Left lung (tissue), 10 donors: ENCODE data around the gene LRRC49. TPM values are rescaled to one million over a fixed set of nuclear protein-coding genes. Genes with fewer than 3 reads are reported as not detected.
"Not testable (repeated sequence)": the region's sequence is repeated elsewhere in the genome, so short reads cannot be mapped to it uniquely, and the experiment has no call there.

Experiments used
- ATAC-seq: fragments of 200-7000 bp; cut with Tn5 transposase; one replicate; pipeline ENCODE4 v1.9.1; 2020; ENCODE audit warnings: moderate library complexity
- DNase-seq, 4 donors: peaks; one replicate each; pipeline ENCODE4 v3.0.0-alpha.2; 2013 to 2020
- H3K27ac ChIP-seq, 2 donors: fragments of 200-600 bp; sonication (generic) in 1 of 2; one replicate each; pipeline versions ENCODE4 v1.5.0 to v1.8.0; 2020 to 2021
- H3K27me3 ChIP-seq, 2 donors: fragments of 200-600 bp; sonication (generic) in 1 of 2; one replicate each; pipeline versions ENCODE4 v1.5.0 to v1.8.0; 2020 to 2021
- H3K36me3 ChIP-seq, 2 donors: fragments of 200-600 bp; sonication (generic) in 1 of 2; one replicate each; pipeline versions ENCODE4 v1.5.0 to v1.8.0; 2020 to 2021
- H3K4me1 ChIP-seq, 2 donors: fragments of 200-600 bp; one replicate each; pipeline ENCODE4 v1.8.0; 2021
- H3K4me3 ChIP-seq, 2 donors: fragments of 200-600 bp; sonication (generic) in 1 of 2; one replicate each; pipeline versions ENCODE4 v1.5.0 to v1.8.0; 2020 to 2021; ENCODE audit warnings: mild to moderate bottlenecking in 1 of 2
- H3K9me3 ChIP-seq, 2 donors: fragments of 200-600 bp; sonication (generic) in 1 of 2; one replicate each; pipeline versions ENCODE4 v1.5.0 to v1.8.0; 2020 to 2021
- CTCF ChIP-seq, 2 donors: fragments of 200-600 bp; sonication (generic) in 1 of 2; IDR thresholded peaks; one replicate each; pipeline versions ENCODE4 v1.5.0 to v1.8.0; 2021; ENCODE audit warnings: antibody characterized with exemption in 2 of 2
- intact Hi-C, 2 donors: fragments of 100-400 bp; cut with DNase I; formaldehyde crosslinking; loops; one replicate each; pipeline versions ENCODE4 v1.11.2 to v1.14.2; 2022
- polyA plus RNA-seq, 6 donors: library from polyadenylated mRNA; unstranded; fragments of 120-200 nt; gene quantifications; one replicate each; pipeline ENCODE4 v1.2.1, GENCODE V29; 2013; ENCODE audit not compliant: insufficient read length in 6 of 6
- total RNA-seq, 2 donors: library from RNA; stranded (reverse); fragmentation: NEBNext Ultra II Directional; extraction: Animal tissue kit (Norgen Biotek cat#: 25700); gene quantifications; one replicate each; pipeline ENCODE4 v1.2.1, GENCODE V29; 2021
- donor health status: DM: no; HTN: yes; CAD: no.
- donor health status: DM: no; HTN: no; CAD: no.

LRRC49 gene
- total and polyA plus RNA-seq, 8 donors = 4.2 to 24.1 (median 19.4) TPM

GRCh38 chr15:70923311-70924080 is 30.9 kb downstream of the LRRC49 start:
- ATAC-seq (no peak), DNase-seq (peak in 1 of 4 donors; percentile 19)
- no peak overlapping the region for H3K4me3 ChIP-seq
- intact Hi-C loops = no loop called here
- H3K27me3 ChIP-seq = no peaks in the 10 kb centered on the region
- H3K27ac ChIP-seq = no peak overlapping the region
- no peaks in the 10 kb centered on the region for H3K4me1 ChIP-seq
- no peaks in the 10 kb centered on the region for H3K36me3 ChIP-seq
- no peaks in the 10 kb centered on the region for H3K9me3 ChIP-seq
- no peak for TF ChIP-seq CTCF (IDR thresholded peaks at IDR 0.05)

- ATAC-seq, H3K27ac ChIP-seq, intact Hi-C loops, H3K4me1 ChIP-seq, H3K9me3 ChIP-seq, DNase-seq, H3K27me3 ChIP-seq, H3K4me3 ChIP-seq, H3K36me3 ChIP-seq: not testable (repeated sequence)
These were observed 34.3 kb downstream of the LRRC49 start for GRCh38 chr15:70926914-70927313.

GRCh38 chr15:70931821-70932220 is 39.2 kb downstream of the LRRC49 start:
- no peak for TF ChIP-seq CTCF (IDR thresholded peaks at IDR 0.05)
- no peaks in the 10 kb centered on the region for H3K27me3 ChIP-seq
- H3K4me1 ChIP-seq = no peaks in the 10 kb centered on the region
- DNase-seq (no peak), ATAC-seq (no peak)
- H3K9me3 ChIP-seq = no peaks in the 10 kb centered on the region
- H3K36me3 ChIP-seq = no peaks in the 10 kb centered on the region
- intact Hi-C loops = no loop called here
- no peak overlapping the region for H3K4me3 ChIP-seq
- no peak overlapping the region for H3K27ac ChIP-seq

- Histone ChIP-seq H3K27ac (no peak overlapping the region), H3K4me1 (no peaks in the 10 kb centered on the region), H3K9me3 (no peaks in the 10 kb centered on the region), H3K4me3 (no peak overlapping the region), H3K27me3 (no peaks in the 10 kb centered on the region), H3K36me3 (no peaks in the 10 kb centered on the region)
- DNase-seq (no peak), ATAC-seq (no peak)
- intact Hi-C loops = no loop called here
- no peak for TF ChIP-seq CTCF (IDR thresholded peaks at IDR 0.05)
These were observed 39.8 kb downstream of the LRRC49 start for GRCh38 chr15:70932397-70932796.

- intact Hi-C loops = no loop called here
- H3K27ac ChIP-seq = no peak overlapping the region
- no peak for TF ChIP-seq CTCF (IDR thresholded peaks at IDR 0.05)
These were observed 40.8 kb downstream of the LRRC49 start for GRCh38 chr15:70933411-70933810.

GRCh38 chr15:70935631-70936030 is 43.0 kb downstream of the LRRC49 start:
- no peak for TF ChIP-seq CTCF (IDR thresholded peaks at IDR 0.05)
- H3K36me3 ChIP-seq = no peaks in the 10 kb centered on the region
- no peaks in the 10 kb centered on the region for H3K9me3 ChIP-seq
- no peaks in the 10 kb centered on the region for H3K4me1 ChIP-seq
- no peak for ATAC-seq
- intact Hi-C loops = no loop called here
- no peak overlapping the region for H3K4me3 ChIP-seq
- H3K27me3 ChIP-seq = no peaks in the 10 kb centered on the region
- DNase-seq = no peak
- H3K27ac ChIP-seq = no peak overlapping the region

More at GRCh38 chr15:70933411-70933810, 40.8 kb downstream of the LRRC49 start:
- no peaks in the 10 kb centered on the region for H3K36me3 ChIP-seq
- H3K9me3 ChIP-seq = no peaks in the 10 kb centered on the region
- ATAC-seq (no peak), DNase-seq (no peak)
- H3K4me1 ChIP-seq = no peaks in the 10 kb centered on the region
- H3K27me3 ChIP-seq = no peaks in the 10 kb centered on the region
- H3K4me3 ChIP-seq = no peak overlapping the region
